HCT116 (cell line): ENCODE results near the gene PLCB2. TPM values are rescaled to one million over a fixed set of nuclear protein-coding genes. Genes with fewer than 3 reads are reported as not detected.

Experiments used
- ATAC-seq: fragments of 200-7000 bp; cut with Tn5 transposase; 2 replicates; pipeline ENCODE4 v1.9.1; 2020; ENCODE audit warnings: mild to moderate bottlenecking, moderate library complexity
- BruUV-seq: library from RNA; stranded (reverse); fragments of 400-500 nt; replicated peaks from 2 replicates; lab custom pipeline; 2021; lab: Mats Ljungman, UMichigan
- CTCF ChIA-PET: fragments of 300-600 bp; sonication (Branson Sonifier 250); formaldehyde crosslinking; loops from one replicate; lab custom pipeline; 2021; ENCODE audit warnings: antibody characterized with exemption; lab: Charles Lee
- POLR2A ChIA-PET: fragments of 300-600, 350-600 bp; sonication (Branson Sonifier 250); formaldehyde crosslinking; loops from one replicate; lab custom pipeline; 2021; ENCODE audit warnings: antibody characterized with exemption; lab: Charles Lee
- RAD21 ChIA-PET, 2 experiments: fragments of 300-600 bp; sonication (Branson Sonifier 250); formaldehyde crosslinking; loops; one replicate each; lab custom pipeline; 2023; ENCODE audit warnings: low total read pairs in 2 of 2; ENCODE audit not compliant: uncharacterized antibody in 2 of 2, unreplicated experiment in 2 of 2, low non-redundant PET in 1 of 2; lab: Charles Lee
- DNase-seq: peaks from one replicate; pipeline ENCODE4 v3.0.0-alpha.2; 2010; ENCODE audit warnings: low read depth, low spot score
- H2AFZ ChIP-seq: fragments of 200-600 bp; shearing (Covaris generic), sonication (generic); 2 replicates; pipeline ENCODE4 v1.6.1; 2017; ENCODE audit warnings: low read depth, mixed run types, mixed read lengths, antibody characterized with exemption, low read length; ENCODE audit not compliant: poor library complexity, severe bottlenecking
- H3K27ac ChIP-seq: 2 replicates; pipeline ENCODE4 v1.5.1; 2012; ENCODE audit warnings: low read depth, low read length
- H3K27me3 ChIP-seq: fragments of 200-600 bp; sonication (generic); 2 replicates; pipeline ENCODE4 v1.6.1; 2016; ENCODE audit warnings: mixed run types, low read length, mixed read lengths; ENCODE audit not compliant: insufficient read depth
- H3K36me3 ChIP-seq, 2 experiments: fragments of 200-500 bp in 1 of 2; fragments of 200-600 bp in 1 of 2; sonication (Bioruptor generic) in 1 of 2; sonication (generic) in 1 of 2; 2 replicates each; pipeline versions ENCODE4 v1.5.1 to v1.6.1; 2014 to 2016; ENCODE audit warnings: low read length in 2 of 2, inconsistent platforms in 1 of 2, mixed read lengths in 1 of 2, mixed run types in 1 of 2; ENCODE audit not compliant: insufficient read depth in 2 of 2, control insufficient read depth in 1 of 2
- H3K4me1 ChIP-seq, 2 experiments: fragments of 200-600 bp in 1 of 2; sonication (generic) in 1 of 2; 2 replicates each; pipeline versions ENCODE4 v1.5.1 to v1.6.1; 2012 to 2017; ENCODE audit warnings: low read length in 2 of 2, inconsistent platforms in 1 of 2, mild to moderate bottlenecking in 1 of 2, mixed read lengths in 1 of 2, mixed run types in 1 of 2, moderate library complexity in 1 of 2; ENCODE audit not compliant: insufficient read depth in 2 of 2, control insufficient read depth in 1 of 2
- H3K4me2 ChIP-seq: fragments of 200-600 bp; sonication (generic); 2 replicates; pipeline ENCODE4 v1.6.1; 2017; ENCODE audit warnings: mixed run types, low read length, mixed read lengths
- H3K4me3 ChIP-seq, 2 experiments: fragments of 200-600 bp in 1 of 2; sonication (generic) in 1 of 2; replicated peaks in 1 of 2; 2 replicates each; pipeline ENCODE4 v1.5.1; 2011 to 2016; ENCODE audit warnings: low read length in 2 of 2, control low read depth in 1 of 2, low read depth in 1 of 2, mild to moderate bottlenecking in 1 of 2, mixed read lengths in 1 of 2, mixed run types in 1 of 2
- H3K79me2 ChIP-seq: fragments of 200-600 bp; sonication (generic); 2 replicates; pipeline ENCODE4 v1.6.1; 2017; ENCODE audit warnings: mild to moderate bottlenecking, mixed run types, low read length, moderate library complexity, mixed read lengths; ENCODE audit not compliant: insufficient read depth
- H3K9ac ChIP-seq: fragments of 200-600 bp; sonication (generic); 2 replicates; pipeline ENCODE4 v1.6.1; 2016; ENCODE audit warnings: low read length, mixed read lengths
- H3K9me2 ChIP-seq: fragments of 200-600 bp; sonication (generic), shearing (Covaris generic); 2 replicates; pipeline ENCODE4 v1.6.1; 2017; ENCODE audit warnings: mixed run types, mild to moderate bottlenecking, moderate library complexity; ENCODE audit not compliant: insufficient read depth
- H3K9me3 ChIP-seq, 2 experiments: fragments of 200-500 bp in 1 of 2; fragments of 200-600 bp in 1 of 2; sonication (Bioruptor generic) in 1 of 2; sonication (generic) in 1 of 2; 2 replicates each; pipeline ENCODE4 v1.6.1; 2014 to 2017; ENCODE audit warnings: low read length in 2 of 2, mixed read lengths in 2 of 2, inconsistent platforms in 1 of 2, low read depth in 1 of 2, mild to moderate bottlenecking in 1 of 2, mixed run types in 1 of 2, moderate library complexity in 1 of 2; ENCODE audit not compliant: control insufficient read depth in 1 of 2, insufficient read depth in 1 of 2
- H4K20me1 ChIP-seq: fragments of 200-600 bp; sonication (generic), shearing (Covaris generic); 2 replicates; pipeline ENCODE4 v1.6.1; 2017; ENCODE audit warnings: mixed run types, mild to moderate bottlenecking, moderate library complexity; ENCODE audit not compliant: insufficient read depth
- ATF3 ChIP-seq: IDR thresholded peaks from 2 replicates; pipeline ENCODE4 v1.6.1; 2012
- CBX3 ChIP-seq: IDR thresholded peaks from 2 replicates; pipeline ENCODE4 v1.6.1; 2012; ENCODE audit warnings: low read depth
- CTCF ChIP-seq, 3 experiments: fragments of 200-600 bp in 1 of 3; sonication (generic) in 1 of 3; IDR thresholded peaks in 2 of 3; conservative IDR thresholded peaks in 1 of 3; 2 replicates each; pipeline ENCODE4 v1.5.1; 2012 to 2017; ENCODE audit warnings: low read depth in 2 of 3, low read length in 2 of 3, antibody characterized with exemption in 1 of 3, borderline replicate concordance in 1 of 3, control low read depth in 1 of 3, mild to moderate bottlenecking in 1 of 3, mixed read lengths in 1 of 3, mixed run types in 1 of 3, moderate library complexity in 1 of 3; ENCODE audit not compliant: insufficient read depth in 1 of 3
- EGR1 ChIP-seq: IDR thresholded peaks from 2 replicates; pipeline ENCODE4 v1.6.1; 2012; ENCODE audit warnings: low read depth
- EZH2 ChIP-seq: fragments of 200-600 bp; sonication (generic); IDR thresholded peaks from 2 replicates; pipeline ENCODE4 v1.6.1; 2017; ENCODE audit warnings: antibody characterized with exemption, mixed run types
- EZH2phosphoT487 ChIP-seq: fragments of 200-600 bp; IDR thresholded peaks from 2 replicates; pipeline ENCODE4 v1.6.1; 2018; ENCODE audit warnings: antibody characterized with exemption, borderline replicate concordance
- JUND ChIP-seq: IDR thresholded peaks from 2 replicates; pipeline ENCODE4 v1.6.1; 2012
- MAX ChIP-seq: IDR thresholded peaks from 2 replicates; pipeline ENCODE4 v1.6.1; 2012
- POLR2A ChIP-seq: IDR thresholded peaks from 2 replicates; pipeline ENCODE4 v1.7.0; 2011; ENCODE audit warnings: borderline replicate concordance; ENCODE audit not compliant: insufficient read depth, insufficient read length; ENCODE audit errors: extremely low read depth
- POLR2AphosphoS5 ChIP-seq: IDR thresholded peaks from 2 replicates; pipeline ENCODE4 v1.6.1; 2011; ENCODE audit warnings: mild to moderate bottlenecking, low read depth, low read length, moderate library complexity
- RAD21 ChIP-seq: IDR thresholded peaks from 2 replicates; pipeline ENCODE4 v1.6.1; 2012; ENCODE audit warnings: low read depth, mild to moderate bottlenecking
- SIN3A ChIP-seq: IDR thresholded peaks from 2 replicates; pipeline ENCODE4 v1.6.1; 2012; ENCODE audit warnings: low read depth
- SP1 ChIP-seq: IDR thresholded peaks from 2 replicates; pipeline ENCODE4 v1.6.1; 2012; ENCODE audit warnings: low read depth
- SRF ChIP-seq: IDR thresholded peaks from 2 replicates; pipeline ENCODE4 v1.6.1; 2012; ENCODE audit warnings: low read depth
- TCF7L2 ChIP-seq: IDR thresholded peaks from 2 replicates; pipeline ENCODE4 v1.7.0; 2011; ENCODE audit warnings: borderline replicate concordance, inconsistent platforms; ENCODE audit not compliant: insufficient read depth, insufficient read length; ENCODE audit errors: extremely low read depth
- YY1 ChIP-seq: IDR thresholded peaks from 2 replicates; pipeline ENCODE4 v1.6.1; 2011; ENCODE audit warnings: low read length, low read depth, moderate library complexity, mild to moderate bottlenecking; ENCODE audit not compliant: insufficient replicate concordance; ENCODE audit errors: extremely low read depth
- ZNF274 ChIP-seq: fragments of 200-500 bp; sonication (Bioruptor generic); IDR thresholded peaks from 2 replicates; pipeline ENCODE4 v1.6.1; 2014; ENCODE audit warnings: mild to moderate bottlenecking, low read depth, low read length, inconsistent platforms
- intact Hi-C: fragments of 100-400 bp; cut with micrococcal nuclease; formaldehyde crosslinking; loops from 2 replicates; pipeline ENCODE4 v1.10.0; 2022
- total RNA-seq: library from RNA; stranded (reverse); gene quantifications from one replicate; pipeline ENCODE4 v1.2.1, GENCODE V29; 2021; ENCODE audit not compliant: unreplicated experiment

The PLCB2 gene
- total RNA-seq, 1 experiment from 2014 or later = 2.8 TPM

GRCh38 chr15:40320931-40321371 lies 13.2 kb upstream of the PLCB2 start:
- H4K20me1 ChIP-seq = no peaks in the 10 kb centered on the region
- H3K27ac ChIP-seq = no peak overlapping the region
- H3K4me2 ChIP-seq = no peak overlapping the region
- no peaks in the 10 kb centered on the region for H3K79me2 ChIP-seq
- intact Hi-C loops = loop anchor here (1.0 kb wide), 1 partner anchor 101 kb away; no protein-coding TSS in a partner anchor
- H3K9me3 ChIP-seq = no peaks in the 10 kb centered on the region
- peaks cover 4 to 18% of the 10 kb centered on the region in 2 experiments; a peak in 3 of 4 replicates for H3K4me1 ChIP-seq
- POLR2A ChIA-PET = no interaction called here
- no peak overlapping the region for H3K9ac ChIP-seq
- no peaks in the 10 kb centered on the region for H3K36me3 ChIP-seq
- no TSS peak for BruUV-seq
- H3K27me3 ChIP-seq = no peaks in the 10 kb centered on the region
- H2AFZ ChIP-seq = peak overlapping the region; percentile 50
- CTCF ChIA-PET = interaction anchor here (1.0 to 5.3 kb wide), 5 partner anchors 11 to 42 kb away, joined by 3 to 44 read pairs (median 7); partner anchors contain the start of gene CCDC9B
- no peak overlapping the region for H3K4me3 ChIP-seq
- DNase-seq (peak; percentile 57), ATAC-seq (peak; percentile 39)
- TF ChIP-seq MAX = no peak
- TF ChIP-seq ATF3 = no peak
- TF ChIP-seq SRF = no peak
- TF ChIP-seq EZH2phosphoT487 = no peak
- TF ChIP-seq YY1 = peak; percentile 46
- peak; percentile 49; the same call in 1 of the 2 replicates for TF ChIP-seq CBX3
- TF ChIP-seq POLR2A = no peak
- TF ChIP-seq SIN3A = no peak
- TF ChIP-seq EGR1 = no peak
- TF ChIP-seq EZH2 = no peak
- TF ChIP-seq JUND = no peak
- TF ChIP-seq CTCF (IDR thresholded peaks at IDR 0.05 in 2 of 3, conservative IDR thresholded peaks at IDR 0.05 in 1 of 3; ENCODE audit: borderline replicate concordance in 1 of 3, insufficient read depth in 1 of 3, low read depth in 2 of 3, low read length in 2 of 3) = peak; percentile 86 to 92 (median 91)
- peak; percentile 70 for TF ChIP-seq RAD21
- no peak for TF ChIP-seq POLR2AphosphoS5
- TF ChIP-seq ZNF274 = no peak
- TF ChIP-seq TCF7L2 = no peak
- no peak for TF ChIP-seq SP1
- no peaks in the 10 kb centered on the region for H3K9me2 ChIP-seq
- RAD21 ChIA-PET = interaction anchor here in 1 of 2 experiments (0.7 kb wide), 1 partner anchor 237 kb away, joined by 3 read pairs; no protein-coding TSS in a partner anchor
